SK-N-SH (cell line): ENCODE data around the gene DCTN4. TPM values are rescaled to one million over a fixed set of nuclear protein-coding genes. Genes with fewer than 3 reads are reported as not detected.
A peak's percentile ranks its signal among the peaks of the same experiment; 100 is the strongest.

Experiments
- CHD2 ChIP-seq: fragments of 150-350 bp; IDR thresholded peaks from 2 replicates; pipeline ENCODE4 v1.6.1; 2018; ENCODE audit warnings: low read length; ENCODE audit not compliant: partially characterized antibody
- ELF1 ChIP-seq: IDR thresholded peaks from 2 replicates; pipeline ENCODE4 v1.4.0; 2012
- EP300 ChIP-seq, 2 experiments: IDR thresholded peaks; 2 replicates each; pipeline versions ENCODE4 v1.4.0 to v1.6.1; 2012; ENCODE audit warnings: borderline replicate concordance in 1 of 2, low read depth in 1 of 2, low read length in 1 of 2
- EZH2phosphoT487 ChIP-seq: fragments of 200-600 bp; sonication (generic); IDR thresholded peaks from 2 replicates; pipeline ENCODE4 v1.6.1; 2017; ENCODE audit warnings: low read depth, mixed run types, mild to moderate bottlenecking, antibody characterized with exemption, moderate library complexity, borderline replicate concordance
- FOXJ3 ChIP-seq: sonication (generic); formaldehyde crosslinking; IDR thresholded peaks from 2 replicates; pipeline ENCODE4 v1.5.1; 2020; ENCODE audit warnings: mild to moderate bottlenecking, missing genetic modification reagents
- FOXM1 ChIP-seq: IDR thresholded peaks from 2 replicates; pipeline ENCODE4 v1.4.0; 2012; ENCODE audit warnings: low read depth, mild to moderate bottlenecking
- GABPA ChIP-seq: IDR thresholded peaks from 2 replicates; pipeline ENCODE4 v1.4.0; 2012; ENCODE audit warnings: low read depth, mild to moderate bottlenecking
- GATA2 ChIP-seq: sonication (generic); formaldehyde crosslinking; IDR thresholded peaks from 2 replicates; pipeline ENCODE4 v1.5.0; 2020; ENCODE audit warnings: mild to moderate bottlenecking, missing genetic modification reagents
- MEF2A ChIP-seq: IDR thresholded peaks from 2 replicates; pipeline ENCODE4 v1.4.0; 2012; ENCODE audit warnings: low read depth, borderline replicate concordance
- POLR2AphosphoS5 ChIP-seq: IDR thresholded peaks from 2 replicates; pipeline ENCODE4 v1.6.1; 2012; ENCODE audit warnings: low read depth, low read length
- RAD21 ChIP-seq: IDR thresholded peaks from 2 replicates; pipeline ENCODE4 v1.6.1; 2012; ENCODE audit warnings: mild to moderate bottlenecking, low read length
- RCOR1 ChIP-seq: fragments of 150-350 bp; IDR thresholded peaks from 2 replicates; pipeline ENCODE4 v1.6.1; 2017; ENCODE audit warnings: antibody characterized with exemption, low read length
- REST ChIP-seq: IDR thresholded peaks from 2 replicates; pipeline ENCODE4 v1.6.1; 2012; ENCODE audit warnings: mild to moderate bottlenecking, low read depth, low read length, moderate library complexity
- TAF1 ChIP-seq: IDR thresholded peaks from 2 replicates; pipeline ENCODE4 v1.6.1; 2012; ENCODE audit warnings: low read depth, mild to moderate bottlenecking, low read length, moderate library complexity, borderline replicate concordance
- TEAD4 ChIP-seq: IDR thresholded peaks from 2 replicates; pipeline ENCODE4 v1.4.0; 2012; ENCODE audit warnings: mild to moderate bottlenecking, borderline replicate concordance; ENCODE audit not compliant: insufficient read depth
- USF1 ChIP-seq: IDR thresholded peaks from 2 replicates; pipeline ENCODE4 v1.4.0; 2012; ENCODE audit warnings: low read depth, borderline replicate concordance
- USF2 ChIP-seq: fragments of 150-350 bp; IDR thresholded peaks from 2 replicates; pipeline ENCODE4 v1.6.1; 2017; ENCODE audit warnings: antibody characterized with exemption, low read length, low read depth, borderline replicate concordance
- YY1 ChIP-seq: IDR thresholded peaks from 2 replicates; pipeline ENCODE4 v1.4.0; 2012; ENCODE audit warnings: low read depth, mild to moderate bottlenecking
- ZBTB33 ChIP-seq: IDR thresholded peaks from 2 replicates; pipeline ENCODE4 v1.4.0; 2012; ENCODE audit warnings: low read depth, borderline replicate concordance
- polyA plus RNA-seq, 3 experiments: library from polyadenylated mRNA; depleted of rRNA; stranded (reverse); fragments of >200 nt; gene quantifications; 2 replicates each; pipeline ENCODE4 v1.2.3, GENCODE V29; 2012
- TF ChIP-seq, protein P1 (sequence below): IDR thresholded peaks from 2 replicates; pipeline ENCODE4; 2012
- TF ChIP-seq, protein P2 (sequence below): fragments of 200-600 bp; sonication (generic); IDR thresholded peaks from 2 replicates; pipeline ENCODE4 v1.6.1; 2017; ENCODE audit warnings: antibody characterized with exemption, mild to moderate bottlenecking, moderate library complexity

Gene DCTN4
- polyA plus RNA-seq, 1 of the 3 experiments (the other 2 are of a cell fraction): 22.8 TPM

DNA sequence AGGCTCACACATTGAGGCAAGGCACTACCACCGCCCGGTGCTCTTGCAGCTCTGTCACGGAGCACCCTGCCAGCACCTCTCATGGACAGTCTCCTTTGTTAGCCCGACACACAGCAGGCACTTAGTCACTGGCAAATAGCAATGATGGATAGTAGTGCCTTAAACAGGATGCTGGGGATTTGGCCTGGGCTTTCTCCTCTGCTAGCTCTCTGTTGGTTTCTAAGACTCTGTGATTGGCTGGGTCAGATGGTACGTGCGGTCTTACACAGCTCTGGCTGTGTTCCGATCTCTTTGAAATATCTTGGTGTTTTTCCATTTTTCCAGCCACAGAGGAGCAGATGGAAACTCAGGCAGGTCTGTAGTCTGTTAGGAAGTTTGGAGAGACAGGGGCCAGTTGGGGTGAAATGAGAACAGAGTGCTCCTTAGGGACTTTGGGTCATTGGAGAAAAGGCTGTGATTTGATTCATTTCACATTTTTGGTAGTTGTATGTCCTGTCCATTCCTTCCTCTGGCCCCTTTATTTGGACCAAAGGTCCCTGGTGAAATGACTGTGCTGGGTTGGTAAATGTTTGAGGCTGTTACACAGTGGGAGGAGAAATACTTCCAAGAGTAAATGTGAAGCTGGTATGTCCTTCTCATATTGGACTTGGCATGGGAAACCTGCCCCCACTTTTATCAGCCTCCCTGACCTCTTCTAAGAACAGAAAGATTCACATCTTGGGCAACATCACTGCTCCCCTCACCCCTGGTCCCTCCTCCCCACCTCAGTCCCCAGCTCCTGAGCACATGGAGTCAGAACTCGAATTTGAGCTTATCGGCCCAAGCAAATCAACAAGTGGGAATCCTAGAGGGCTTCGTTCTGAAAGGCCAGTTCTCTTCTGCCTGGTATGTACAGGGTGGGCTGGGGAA, 23.1 kb upstream of the DCTN4 start (continued):
- TF ChIP-seq REST (peak; percentile 52; the same call in 1 of the 2 replicates), EZH2phosphoT487 (no peak), TEAD4 (peak; percentile 66; the same call in 1 of the 2 replicates), FOXJ3 (CRISPR knock-in tag) (no peak), FOXM1 (peak; percentile 79), CHD2 (no peak), MEF2A (no peak), RAD21 (no peak), TAF1 (peak; percentile 41; the same call in 1 of the 2 replicates), EP300 (IDR thresholded peaks at IDR 0.05; ENCODE audit: borderline replicate concordance in 1 of 2, low read depth in 1 of 2, low read length in 1 of 2) (peak in 1 of 2 experiments; percentile 84; a peak in 2 of 4 replicates), RCOR1 (no peak), USF1 (no peak), GABPA (no peak), POLR2AphosphoS5 (peak; percentile 69), USF2 (no peak), GATA2 (CRISPR knock-in tag) (no peak), ZBTB33 (no peak), YY1 (no peak), ELF1 (no peak)
- TF ChIP-seq, protein P1, sequence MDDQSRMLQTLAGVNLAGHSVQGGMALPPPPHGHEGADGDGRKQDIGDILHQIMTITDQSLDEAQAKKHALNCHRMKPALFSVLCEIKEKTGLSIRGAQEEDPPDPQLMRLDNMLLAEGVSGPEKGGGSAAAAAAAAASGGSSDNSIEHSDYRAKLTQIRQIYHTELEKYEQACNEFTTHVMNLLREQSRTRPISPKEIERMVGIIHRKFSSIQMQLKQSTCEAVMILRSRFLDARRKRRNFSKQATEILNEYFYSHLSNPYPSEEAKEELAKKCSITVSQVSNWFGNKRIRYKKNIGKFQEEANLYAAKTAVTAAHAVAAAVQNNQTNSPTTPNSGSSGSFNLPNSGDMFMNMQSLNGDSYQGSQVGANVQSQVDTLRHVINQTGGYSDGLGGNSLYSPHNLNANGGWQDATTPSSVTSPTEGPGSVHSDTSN: peak; percentile 96
- TF ChIP-seq, protein P2, sequence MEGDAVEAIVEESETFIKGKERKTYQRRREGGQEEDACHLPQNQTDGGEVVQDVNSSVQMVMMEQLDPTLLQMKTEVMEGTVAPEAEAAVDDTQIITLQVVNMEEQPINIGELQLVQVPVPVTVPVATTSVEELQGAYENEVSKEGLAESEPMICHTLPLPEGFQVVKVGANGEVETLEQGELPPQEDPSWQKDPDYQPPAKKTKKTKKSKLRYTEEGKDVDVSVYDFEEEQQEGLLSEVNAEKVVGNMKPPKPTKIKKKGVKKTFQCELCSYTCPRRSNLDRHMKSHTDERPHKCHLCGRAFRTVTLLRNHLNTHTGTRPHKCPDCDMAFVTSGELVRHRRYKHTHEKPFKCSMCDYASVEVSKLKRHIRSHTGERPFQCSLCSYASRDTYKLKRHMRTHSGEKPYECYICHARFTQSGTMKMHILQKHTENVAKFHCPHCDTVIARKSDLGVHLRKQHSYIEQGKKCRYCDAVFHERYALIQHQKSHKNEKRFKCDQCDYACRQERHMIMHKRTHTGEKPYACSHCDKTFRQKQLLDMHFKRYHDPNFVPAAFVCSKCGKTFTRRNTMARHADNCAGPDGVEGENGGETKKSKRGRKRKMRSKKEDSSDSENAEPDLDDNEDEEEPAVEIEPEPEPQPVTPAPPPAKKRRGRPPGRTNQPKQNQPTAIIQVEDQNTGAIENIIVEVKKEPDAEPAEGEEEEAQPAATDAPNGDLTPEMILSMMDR: no peak
